ENCODE data around the gene AGAP1. TPM values are rescaled to one million over a fixed set of nuclear protein-coding genes. Genes with fewer than 3 reads are reported as not detected.

AGAP1 gene
- total RNA-seq, 2 donors from 2014 or later = 19.1 to 20.8 TPM

DNA sequence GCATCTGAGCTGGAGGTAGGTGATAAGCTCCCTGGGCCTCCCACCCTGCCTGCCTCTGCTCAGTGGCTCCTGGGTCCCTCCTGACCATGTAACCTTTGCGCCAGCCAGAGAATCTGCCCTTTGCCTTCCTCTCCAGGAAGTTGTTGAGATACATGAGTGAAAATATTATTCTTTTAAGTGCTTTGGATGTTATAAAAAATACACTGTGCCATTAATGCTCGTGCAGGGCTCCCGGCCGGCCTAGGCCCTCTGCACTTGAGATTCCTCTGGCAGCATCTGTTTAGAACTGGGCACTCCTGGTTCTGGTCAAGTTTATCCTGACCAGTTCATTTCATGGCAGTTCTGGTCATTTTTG lies 18.8 kb downstream of the AGAP1 start:
- ATAC-seq (ENCODE audit: insufficient number of reproducible peaks, low FRiP score, low read depth) (no peak), DNase-seq (ENCODE audit: low spot score) (no peak)
- no peak overlapping the region for H3K4me3 ChIP-seq
- H3K27ac ChIP-seq = no peak overlapping the region
- H3K9me3 ChIP-seq = no peaks in the 10 kb centered on the region
- H3K4me1 ChIP-seq (ENCODE audit: control insufficient read depth in 1 of 2, low read depth in 2 of 2) = peaks cover 4 to 5% of the 10 kb centered on the region in 2 donors
- TF ChIP-seq, protein P1, sequence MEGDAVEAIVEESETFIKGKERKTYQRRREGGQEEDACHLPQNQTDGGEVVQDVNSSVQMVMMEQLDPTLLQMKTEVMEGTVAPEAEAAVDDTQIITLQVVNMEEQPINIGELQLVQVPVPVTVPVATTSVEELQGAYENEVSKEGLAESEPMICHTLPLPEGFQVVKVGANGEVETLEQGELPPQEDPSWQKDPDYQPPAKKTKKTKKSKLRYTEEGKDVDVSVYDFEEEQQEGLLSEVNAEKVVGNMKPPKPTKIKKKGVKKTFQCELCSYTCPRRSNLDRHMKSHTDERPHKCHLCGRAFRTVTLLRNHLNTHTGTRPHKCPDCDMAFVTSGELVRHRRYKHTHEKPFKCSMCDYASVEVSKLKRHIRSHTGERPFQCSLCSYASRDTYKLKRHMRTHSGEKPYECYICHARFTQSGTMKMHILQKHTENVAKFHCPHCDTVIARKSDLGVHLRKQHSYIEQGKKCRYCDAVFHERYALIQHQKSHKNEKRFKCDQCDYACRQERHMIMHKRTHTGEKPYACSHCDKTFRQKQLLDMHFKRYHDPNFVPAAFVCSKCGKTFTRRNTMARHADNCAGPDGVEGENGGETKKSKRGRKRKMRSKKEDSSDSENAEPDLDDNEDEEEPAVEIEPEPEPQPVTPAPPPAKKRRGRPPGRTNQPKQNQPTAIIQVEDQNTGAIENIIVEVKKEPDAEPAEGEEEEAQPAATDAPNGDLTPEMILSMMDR (IDR thresholded peaks at IDR 0.05) = no peak
- no peaks in the 10 kb centered on the region for H3K27me3 ChIP-seq (replicated peaks; ENCODE audit: insufficient read depth)
- no peaks in the 10 kb centered on the region for H3K36me3 ChIP-seq

DNA sequence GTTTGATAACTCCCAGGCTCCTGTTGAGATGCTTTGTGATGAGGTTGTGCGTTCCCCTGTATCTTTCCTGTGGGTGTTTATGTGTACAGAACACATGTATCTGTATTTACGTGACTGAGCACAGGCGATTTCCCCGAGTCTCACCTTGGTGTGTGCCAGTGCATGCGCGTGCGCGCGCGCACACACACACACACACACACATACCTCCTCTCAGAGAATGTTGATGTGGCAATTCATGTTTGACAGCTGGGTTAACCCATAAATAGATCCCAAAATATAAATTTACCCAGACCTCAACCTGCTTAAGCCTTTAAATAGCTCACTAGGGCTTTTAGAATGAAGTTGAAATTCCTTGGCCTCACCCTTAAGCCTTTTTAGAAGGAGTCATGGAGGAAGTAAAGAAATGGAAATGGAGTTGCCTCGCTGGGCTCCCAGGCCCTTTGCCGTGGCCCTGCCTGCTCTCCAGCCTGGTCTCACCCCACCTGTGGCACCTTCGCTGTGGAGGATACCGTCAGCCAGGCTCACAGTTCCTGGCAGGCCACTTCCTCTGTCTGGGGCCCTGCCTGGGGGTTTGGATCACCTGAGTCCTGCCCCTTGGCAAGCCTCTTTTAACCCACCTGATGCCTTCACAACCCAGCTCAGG lies 20.3 kb downstream of the AGAP1 start:
- H3K4me3 ChIP-seq = no peak overlapping the region
- H3K4me1 ChIP-seq (ENCODE audit: control insufficient read depth in 1 of 2, low read depth in 2 of 2) = peaks cover 4 to 5% of the 10 kb centered on the region in 2 donors
- no peaks in the 10 kb centered on the region for H3K36me3 ChIP-seq
- DNase-seq (ENCODE audit: low spot score) (no peak), ATAC-seq (ENCODE audit: insufficient number of reproducible peaks, low FRiP score, low read depth) (no peak)
- H3K27me3 ChIP-seq (replicated peaks; ENCODE audit: insufficient read depth) = no peaks in the 10 kb centered on the region
- H3K27ac ChIP-seq = no peak overlapping the region
- no peaks in the 10 kb centered on the region for H3K9me3 ChIP-seq
- TF ChIP-seq, protein P1 (IDR thresholded peaks at IDR 0.05) = no peak

DNA sequence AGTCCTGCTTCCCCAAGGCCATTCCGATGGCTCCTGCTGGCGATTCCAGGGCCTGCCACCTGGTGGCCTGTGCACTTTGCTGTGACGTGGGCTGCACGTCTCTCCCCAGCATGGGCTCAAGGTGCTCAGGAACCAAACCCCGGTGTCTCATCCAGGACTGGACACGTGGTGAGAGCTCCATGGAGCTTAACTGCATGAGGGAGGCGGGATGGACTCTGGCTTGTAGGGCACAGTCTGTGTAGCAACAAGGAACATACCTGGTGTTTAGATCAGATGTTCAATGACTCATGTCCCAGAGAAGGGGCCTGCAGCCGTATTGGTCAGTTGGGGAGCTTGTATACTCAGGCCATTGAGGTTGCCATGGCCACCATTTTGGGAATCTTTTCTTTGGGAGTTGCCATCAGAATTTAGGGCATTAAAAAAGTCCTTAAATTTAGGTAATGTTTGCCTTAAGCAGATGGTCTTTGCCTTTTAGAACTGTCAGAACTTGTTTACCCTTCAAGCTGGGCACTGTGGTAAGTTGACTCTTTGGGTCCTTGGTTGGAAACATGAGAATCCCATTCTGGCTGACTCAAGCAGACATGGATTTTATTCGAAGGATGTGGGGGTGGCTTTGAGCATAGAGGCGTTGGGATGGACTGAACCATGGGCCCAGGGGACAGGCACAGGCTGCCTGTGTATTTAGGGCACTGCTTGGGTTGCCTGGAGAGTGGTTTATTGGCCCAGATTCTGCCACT lies 21.0 kb downstream of the AGAP1 start:
- no peaks in the 10 kb centered on the region for H3K9me3 ChIP-seq
- DNase-seq (ENCODE audit: low spot score) = no peak
- no peaks in the 10 kb centered on the region for H3K36me3 ChIP-seq
- TF ChIP-seq, protein P1 (IDR thresholded peaks at IDR 0.05) = no peak
- no peak overlapping the region for H3K4me3 ChIP-seq
- H3K27me3 ChIP-seq (replicated peaks; ENCODE audit: insufficient read depth) = no peaks in the 10 kb centered on the region
- peaks cover 4 to 5% of the 10 kb centered on the region in 2 donors for H3K4me1 ChIP-seq (ENCODE audit: control insufficient read depth in 1 of 2, low read depth in 2 of 2)
- no peak for ATAC-seq (ENCODE audit: insufficient number of reproducible peaks, low FRiP score, low read depth)
- H3K27ac ChIP-seq = no peak overlapping the region

DNA sequence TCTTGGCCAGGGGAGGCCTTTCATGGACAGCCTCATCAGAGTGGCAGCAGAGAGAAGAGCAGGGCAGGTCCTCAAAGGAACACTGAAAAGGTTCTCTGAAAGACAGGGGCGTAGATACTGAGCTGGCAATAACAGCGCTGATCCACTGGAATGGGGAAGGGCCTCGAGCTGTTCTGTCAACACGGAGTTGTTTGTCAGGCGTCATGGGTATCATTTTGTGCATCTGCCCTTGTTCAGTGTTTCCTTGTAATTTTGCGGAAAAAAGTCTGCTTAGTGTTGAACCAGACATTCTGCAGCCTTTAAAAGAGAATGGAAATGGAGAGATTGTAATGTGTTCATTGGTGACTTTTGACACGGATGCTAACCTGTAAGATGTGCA lies 21.5 kb downstream of the AGAP1 start:
- no peaks in the 10 kb centered on the region for H3K36me3 ChIP-seq
- no peak overlapping the region for H3K27ac ChIP-seq
- ATAC-seq (ENCODE audit: insufficient number of reproducible peaks, low FRiP score, low read depth) = no peak
- no peak overlapping the region for H3K4me3 ChIP-seq
- no peaks in the 10 kb centered on the region for H3K9me3 ChIP-seq
- no peak for DNase-seq (ENCODE audit: low spot score)
- TF ChIP-seq, protein P1 (IDR thresholded peaks at IDR 0.05) = no peak
- peaks cover 4 to 5% of the 10 kb centered on the region in 2 donors for H3K4me1 ChIP-seq (ENCODE audit: control insufficient read depth in 1 of 2, low read depth in 2 of 2)
- H3K27me3 ChIP-seq (replicated peaks; ENCODE audit: insufficient read depth) = no peaks in the 10 kb centered on the region

DNA sequence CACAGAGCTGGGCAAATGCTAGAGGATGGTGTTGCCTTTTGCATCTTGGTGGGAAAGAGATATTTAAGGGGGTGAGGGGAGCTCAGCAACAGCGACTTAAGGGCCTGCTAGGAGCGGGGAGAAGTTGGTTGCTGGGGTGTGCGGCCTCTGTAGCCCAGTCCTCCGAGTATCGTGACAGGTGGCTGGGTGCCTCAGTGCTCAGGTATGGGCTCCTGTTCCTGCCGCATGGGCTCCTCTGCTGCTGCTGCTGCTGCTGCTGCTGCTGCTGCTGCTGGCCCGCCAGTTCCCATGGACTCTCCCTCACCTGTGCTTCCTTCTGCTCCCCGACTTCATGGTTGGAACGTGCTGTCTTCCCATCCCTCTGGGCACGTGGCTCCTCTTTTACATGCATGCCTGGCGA lies 22.0 kb downstream of the AGAP1 start:
- Histone ChIP-seq H3K27me3 (replicated peaks; ENCODE audit: insufficient read depth) (no peaks in the 10 kb centered on the region), H3K4me1 (ENCODE audit: control insufficient read depth in 1 of 2, low read depth in 2 of 2) (peaks cover 4 to 5% of the 10 kb centered on the region in 2 donors), H3K27ac (no peak overlapping the region), H3K36me3 (no peaks in the 10 kb centered on the region), H3K9me3 (no peaks in the 10 kb centered on the region), H3K4me3 (no peak overlapping the region)
- DNase-seq (ENCODE audit: low spot score) = no peak
- ATAC-seq (ENCODE audit: insufficient number of reproducible peaks, low FRiP score, low read depth) = no peak
- TF ChIP-seq, protein P1 (IDR thresholded peaks at IDR 0.05) = no peak

Data from thoracic aorta (tissue), 2 donors.